Measurements from ENCODE around the gene GSE1. TPM values are rescaled to one million over a fixed set of nuclear protein-coding genes. Genes with fewer than 3 reads are reported as not detected.
A peak's percentile ranks its signal among the peaks of the same experiment; 100 is the strongest.

GSE1 gene
- total RNA-seq, 6 experiments from 2014 or later: 49.2 to 62.3 (median 58.1) TPM

- H3K27me3 Mint-ChIP-seq (ENCODE audit: insufficient read depth): no peaks in the 10 kb centered on the region; the same call in none of the 2 replicates
- DNase-seq: no peak
- no peak for TF ChIP-seq CTCF (IDR thresholded peaks at IDR 0.05)
- peaks cover 45% of the 10 kb centered on the region for H3K4me1 Mint-ChIP-seq (ENCODE audit: low read depth)
- no peaks in the 10 kb centered on the region for H3K9me3 Mint-ChIP-seq
- peaks cover 4% of the 10 kb centered on the region for H3K36me3 Mint-ChIP-seq (ENCODE audit: low read depth)
- no peak overlapping the region for H3K4me3 Mint-ChIP-seq
- peak overlapping the region; percentile 23; the same call in 1 of the 2 replicates for H3K27ac Mint-ChIP-seq
Observed at GRCh38 chr16:85579923-85580580, 33.1 kb upstream of the GSE1 start.

GRCh38 chr16:85580684-85581083 is 32.4 kb upstream of the GSE1 start:
- H3K4me3 Mint-ChIP-seq: no peak overlapping the region
- peak overlapping the region; percentile 49 for H3K27ac Mint-ChIP-seq
- H3K27me3 Mint-ChIP-seq (ENCODE audit: insufficient read depth): peaks cover 2% of the 10 kb centered on the region
- DNase-seq: no peak
- TF ChIP-seq CTCF (IDR thresholded peaks at IDR 0.05): no peak
- H3K36me3 Mint-ChIP-seq (ENCODE audit: low read depth): peaks cover 4% of the 10 kb centered on the region
- H3K9me3 Mint-ChIP-seq: no peaks in the 10 kb centered on the region
- H3K4me1 Mint-ChIP-seq (ENCODE audit: low read depth): peaks cover 43% of the 10 kb centered on the region

GRCh38 chr16:85582229-85582991 is 30.7 kb upstream of the GSE1 start:
- peak; percentile 57 for DNase-seq
- peaks cover 4% of the 10 kb centered on the region for H3K36me3 Mint-ChIP-seq (ENCODE audit: low read depth)
- H3K9me3 Mint-ChIP-seq: no peaks in the 10 kb centered on the region
- H3K27me3 Mint-ChIP-seq (ENCODE audit: insufficient read depth): peaks cover 2% of the 10 kb centered on the region
- H3K4me3 Mint-ChIP-seq: peak overlapping the region; percentile 81
- H3K27ac Mint-ChIP-seq: peak overlapping the region; percentile 96
- H3K4me1 Mint-ChIP-seq (ENCODE audit: low read depth): peaks cover 50% of the 10 kb centered on the region
- TF ChIP-seq CTCF (IDR thresholded peaks at IDR 0.05): no peak

GRCh38 chr16:85583491-85584181 is 29.5 kb upstream of the GSE1 start:
- peak; percentile 84 for DNase-seq
- H3K27ac Mint-ChIP-seq: peak overlapping the region; percentile 96
- peak overlapping the region; percentile 81 for H3K4me3 Mint-ChIP-seq
- no peaks in the 10 kb centered on the region for H3K9me3 Mint-ChIP-seq
- peaks cover 2% of the 10 kb centered on the region for H3K27me3 Mint-ChIP-seq (ENCODE audit: insufficient read depth)
- H3K36me3 Mint-ChIP-seq (ENCODE audit: low read depth): peaks cover 4% of the 10 kb centered on the region
- no peak for TF ChIP-seq CTCF (IDR thresholded peaks at IDR 0.05)
- H3K4me1 Mint-ChIP-seq (ENCODE audit: low read depth): peaks cover 50% of the 10 kb centered on the region

- H3K36me3 Mint-ChIP-seq (ENCODE audit: low read depth): peaks cover 4% of the 10 kb centered on the region
- no peaks in the 10 kb centered on the region for H3K9me3 Mint-ChIP-seq
- TF ChIP-seq CTCF (IDR thresholded peaks at IDR 0.05): no peak
- peak overlapping the region; percentile 96 for H3K27ac Mint-ChIP-seq
- peaks cover 50% of the 10 kb centered on the region for H3K4me1 Mint-ChIP-seq (ENCODE audit: low read depth)
- H3K27me3 Mint-ChIP-seq (ENCODE audit: insufficient read depth): peaks cover 2% of the 10 kb centered on the region
- DNase-seq: no peak
- no peak overlapping the region; the same call in 1 of the 2 replicates for H3K4me3 Mint-ChIP-seq
Observed at GRCh38 chr16:85584267-85584666, 28.9 kb upstream of the GSE1 start.

Measured in HFFc6 (cell line).